Measurements from ENCODE around the gene KRT14. TPM values are rescaled to one million over a fixed set of nuclear protein-coding genes. Genes with fewer than 3 reads are reported as not detected.
"Not testable (repeated sequence)": the region's sequence is repeated elsewhere in the genome, so short reads cannot be mapped to it uniquely, and the experiment has no call there.

The KRT14 gene
- total RNA-seq, 3 donors from 2014 or later, result 0.80 to 692 (median 388) TPM

DNA sequence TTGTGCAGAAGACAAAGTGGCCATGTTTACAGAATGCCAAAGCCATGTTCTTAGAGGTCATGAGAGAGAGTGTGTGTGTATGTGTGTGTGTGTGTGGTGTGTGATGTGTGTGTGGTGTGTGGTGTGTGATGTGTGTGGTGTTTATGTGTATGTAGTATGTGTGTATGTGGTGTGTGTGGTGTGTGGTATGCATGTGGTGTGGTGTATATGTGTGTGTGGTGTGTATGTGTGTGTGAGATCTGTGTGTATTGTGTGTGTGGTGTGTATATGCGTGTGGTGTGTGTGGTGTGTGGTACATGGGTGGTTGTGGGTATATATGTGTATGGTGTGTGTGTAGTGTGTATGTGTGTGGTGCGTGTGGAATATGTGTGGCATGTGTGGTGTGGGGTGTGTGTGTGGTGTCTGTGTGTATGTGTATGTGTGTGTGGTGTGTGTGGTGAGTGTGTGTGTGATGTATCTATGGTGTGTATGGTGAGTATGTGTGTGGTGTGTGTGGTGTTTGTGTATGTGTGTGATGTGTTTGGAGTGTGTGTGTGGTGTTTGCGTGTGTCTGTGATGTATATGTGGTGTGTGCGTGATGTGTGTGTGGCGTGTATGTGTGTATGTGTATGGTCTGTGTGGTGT is 45.9 kb upstream of the KRT14 start:
- TF ChIP-seq POLR2AphosphoS5 (IDR thresholded peaks at IDR 0.05) (no peak), POLR2A (IDR thresholded peaks at IDR 0.05) (no peak)
- TF ChIP-seq, protein P1, sequence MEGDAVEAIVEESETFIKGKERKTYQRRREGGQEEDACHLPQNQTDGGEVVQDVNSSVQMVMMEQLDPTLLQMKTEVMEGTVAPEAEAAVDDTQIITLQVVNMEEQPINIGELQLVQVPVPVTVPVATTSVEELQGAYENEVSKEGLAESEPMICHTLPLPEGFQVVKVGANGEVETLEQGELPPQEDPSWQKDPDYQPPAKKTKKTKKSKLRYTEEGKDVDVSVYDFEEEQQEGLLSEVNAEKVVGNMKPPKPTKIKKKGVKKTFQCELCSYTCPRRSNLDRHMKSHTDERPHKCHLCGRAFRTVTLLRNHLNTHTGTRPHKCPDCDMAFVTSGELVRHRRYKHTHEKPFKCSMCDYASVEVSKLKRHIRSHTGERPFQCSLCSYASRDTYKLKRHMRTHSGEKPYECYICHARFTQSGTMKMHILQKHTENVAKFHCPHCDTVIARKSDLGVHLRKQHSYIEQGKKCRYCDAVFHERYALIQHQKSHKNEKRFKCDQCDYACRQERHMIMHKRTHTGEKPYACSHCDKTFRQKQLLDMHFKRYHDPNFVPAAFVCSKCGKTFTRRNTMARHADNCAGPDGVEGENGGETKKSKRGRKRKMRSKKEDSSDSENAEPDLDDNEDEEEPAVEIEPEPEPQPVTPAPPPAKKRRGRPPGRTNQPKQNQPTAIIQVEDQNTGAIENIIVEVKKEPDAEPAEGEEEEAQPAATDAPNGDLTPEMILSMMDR (IDR thresholded peaks at IDR 0.05), result no peak
- no peak for DNase-seq (ENCODE audit: low spot score in 2 of 2)
- Histone ChIP-seq H3K4me1 (peaks cover 0 to 6% of the 10 kb centered on the region in 2 donors), H3K9me3 (no peaks in the 10 kb centered on the region), H3K36me3 (no peaks in the 10 kb centered on the region), H3K27ac (peak overlapping the region in 1 of 2 donors; percentile 19), H3K4me3 (no peak overlapping the region), H3K27me3 (no peaks in the 10 kb centered on the region)
- intact Hi-C loops (cut with DNase I; ENCODE audit: low total_unique reads), result loop anchor here (10.0 kb wide), 1 partner anchor 78 kb away; no protein-coding TSS in a partner anchor

DNA sequence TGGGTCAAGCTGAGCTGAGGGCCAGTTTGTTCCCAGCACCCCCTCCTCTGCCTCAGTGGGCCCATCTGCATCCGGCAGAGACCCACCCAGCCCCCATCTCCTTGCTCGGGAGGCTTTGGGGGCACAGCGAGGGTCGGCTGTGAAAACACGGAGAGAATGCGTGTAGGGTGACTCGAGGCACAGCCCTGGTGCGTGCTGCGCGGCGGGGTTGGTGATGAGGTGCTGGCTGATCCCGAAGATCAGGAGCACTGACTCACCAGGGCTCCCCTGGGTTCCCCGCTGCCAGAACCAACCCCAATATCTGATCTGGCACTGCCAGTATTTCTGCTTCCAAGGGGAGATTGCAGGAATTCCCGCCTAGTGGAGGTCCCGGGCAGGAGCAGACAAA is 45.2 kb upstream of the KRT14 start:
- TF ChIP-seq, protein P1 (IDR thresholded peaks at IDR 0.05), result no peak
- TF ChIP-seq POLR2AphosphoS5 (IDR thresholded peaks at IDR 0.05) (no peak), POLR2A (IDR thresholded peaks at IDR 0.05) (no peak)
- intact Hi-C loops (cut with DNase I; ENCODE audit: low total_unique reads), result loop anchor here (10.0 kb wide), 1 partner anchor 77 kb away; no protein-coding TSS in a partner anchor
- Histone ChIP-seq H3K9me3 (no peaks in the 10 kb centered on the region), H3K36me3 (no peaks in the 10 kb centered on the region), H3K27me3 (no peaks in the 10 kb centered on the region), H3K27ac (peak overlapping the region in 1 of 2 donors; percentile 19), H3K4me3 (no peak overlapping the region), H3K4me1 (peaks cover 0 to 6% of the 10 kb centered on the region in 2 donors)
- DNase-seq (ENCODE audit: low spot score in 2 of 2), result no peak

DNA sequence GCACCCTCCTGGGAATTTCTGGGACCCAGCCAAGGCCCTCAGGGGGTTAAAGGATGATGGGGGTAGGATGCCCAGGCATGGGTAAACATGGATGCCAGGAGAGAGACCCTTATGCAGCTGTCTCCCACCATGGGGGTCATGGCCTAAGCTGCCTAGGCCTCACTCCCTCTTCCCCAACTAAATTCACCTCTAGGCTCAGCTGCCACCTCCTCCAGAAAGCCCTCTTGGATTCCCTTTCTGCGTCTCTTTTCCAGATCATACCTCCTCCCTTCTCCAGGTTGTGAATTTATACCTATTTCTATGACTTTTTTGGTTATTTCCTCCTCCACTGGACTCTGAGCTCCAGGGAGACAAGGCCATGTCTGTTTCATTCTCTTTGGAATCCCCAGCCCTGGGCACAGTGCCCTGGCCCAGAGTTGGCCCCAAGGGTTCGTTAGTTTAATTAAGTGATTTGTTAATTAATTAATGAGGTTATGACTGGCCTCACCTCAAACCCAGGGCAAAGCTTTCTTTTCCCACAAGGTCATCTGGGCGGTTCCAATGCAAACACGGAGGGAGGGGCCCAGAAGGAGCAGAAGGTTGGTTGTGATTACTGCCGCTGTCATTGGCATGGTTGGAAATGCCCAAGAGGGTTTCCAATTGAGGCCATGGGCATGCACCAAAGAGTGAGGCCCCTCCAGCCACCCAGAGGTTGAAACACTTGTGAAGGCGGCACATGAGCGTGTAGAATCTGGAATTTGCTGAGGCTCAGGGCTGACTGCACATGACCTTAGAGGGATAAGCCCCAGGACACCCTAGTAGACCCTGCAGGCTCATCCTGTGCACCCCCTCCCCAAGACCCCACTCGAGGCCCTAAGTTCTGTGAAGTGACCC is 44.6 kb upstream of the KRT14 start:
- Histone ChIP-seq H3K27me3 (no peaks in the 10 kb centered on the region), H3K4me1 (peaks cover 0 to 6% of the 10 kb centered on the region in 2 donors), H3K27ac (peak overlapping the region; percentile 15 to 19), H3K4me3 (no peak overlapping the region), H3K9me3 (no peaks in the 10 kb centered on the region), H3K36me3 (no peaks in the 10 kb centered on the region)
- peak in 1 of 2 donors; percentile 67 for DNase-seq (ENCODE audit: low spot score in 2 of 2)
- intact Hi-C loops (cut with DNase I; ENCODE audit: low total_unique reads), result loop anchor here (10.0 kb wide), 1 partner anchor 76 kb away; no protein-coding TSS in a partner anchor
- TF ChIP-seq POLR2A (IDR thresholded peaks at IDR 0.05) (no peak), POLR2AphosphoS5 (IDR thresholded peaks at IDR 0.05) (peak in 1 of 3 donors; percentile 18)

DNA sequence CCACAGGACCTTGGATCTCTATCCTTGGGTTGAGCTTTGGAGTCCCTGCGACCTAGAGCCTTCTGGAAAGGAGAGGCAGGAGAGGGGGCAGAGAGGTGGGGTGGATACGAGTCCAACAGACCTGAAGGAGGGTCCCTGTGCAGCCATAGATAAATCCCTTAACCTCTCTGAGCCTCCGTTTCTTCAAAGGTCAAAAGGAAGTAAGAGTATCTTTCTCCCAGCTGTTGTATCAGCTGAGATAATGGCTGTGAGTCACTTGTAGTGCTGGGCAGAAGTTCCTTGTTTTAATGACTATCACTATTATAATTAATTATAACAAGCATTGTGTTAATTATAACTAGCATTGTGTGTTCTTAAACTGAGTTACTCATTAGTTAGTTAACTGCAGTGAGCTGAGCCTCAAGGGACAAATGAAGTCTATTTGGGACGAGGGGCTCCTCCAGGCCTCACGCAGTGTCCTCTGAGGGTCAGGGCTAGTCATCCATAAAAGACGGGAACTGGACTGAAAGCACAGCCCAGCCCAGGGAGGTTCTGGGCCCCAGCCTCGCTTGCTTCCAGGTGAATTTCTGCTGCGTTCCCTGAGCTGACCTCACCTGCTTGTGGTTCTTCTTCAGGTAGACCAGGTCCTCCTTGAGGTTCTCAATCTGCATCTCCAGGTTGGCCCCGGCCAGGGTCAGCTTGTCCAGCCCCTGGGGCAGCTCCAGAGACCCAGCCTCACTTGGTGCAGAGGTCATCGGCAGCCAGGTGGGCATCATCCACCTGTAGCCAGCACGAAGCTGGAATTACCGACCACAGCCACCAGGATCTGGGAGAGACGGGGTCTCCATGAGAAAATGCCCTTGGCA is 43.4 kb upstream of the KRT14 start:
- H3K4me1 ChIP-seq, result no peaks in the 10 kb centered on the region
- H3K4me3 ChIP-seq, result no peak overlapping the region
- no peaks in the 10 kb centered on the region for H3K9me3 ChIP-seq
- H3K36me3 ChIP-seq, result no peaks in the 10 kb centered on the region
- no peak overlapping the region for H3K27ac ChIP-seq
- no peaks in the 10 kb centered on the region for H3K27me3 ChIP-seq
- intact Hi-C loops (cut with DNase I; ENCODE audit: low total_unique reads), result loop anchor here (10.0 kb wide), 1 partner anchor 75 kb away; no protein-coding TSS in a partner anchor
- DNase-seq (ENCODE audit: low spot score in 2 of 2), result no peak
- TF ChIP-seq POLR2A (IDR thresholded peaks at IDR 0.05) (no peak), POLR2AphosphoS5 (IDR thresholded peaks at IDR 0.05) (no peak)
- TF ChIP-seq, protein P1 (IDR thresholded peaks at IDR 0.05), result no peak

DNA sequence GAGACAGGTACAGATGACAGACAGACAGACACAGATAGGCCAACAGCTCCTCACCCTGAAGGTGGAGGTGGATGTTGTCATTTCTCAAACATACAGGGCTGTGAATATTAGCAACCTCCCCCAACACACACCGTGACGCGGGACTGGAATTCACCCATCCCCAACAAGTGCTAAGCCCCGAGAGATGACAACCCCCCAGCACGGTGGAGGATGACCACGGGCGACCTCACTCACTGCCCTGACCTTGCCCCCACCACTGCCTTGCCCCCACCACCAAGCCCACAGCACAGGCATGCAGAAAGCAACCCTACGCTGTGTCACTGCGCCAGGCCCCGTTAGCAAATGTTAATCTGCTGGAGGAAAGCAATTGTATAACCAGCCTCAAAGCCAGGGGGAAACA is 42.6 kb upstream of the KRT14 start:
- no peaks in the 10 kb centered on the region for H3K9me3 ChIP-seq
- H3K4me1 ChIP-seq, result no peaks in the 10 kb centered on the region
- intact Hi-C loops (cut with DNase I; ENCODE audit: low total_unique reads), result no loop called here
- no peaks in the 10 kb centered on the region for H3K36me3 ChIP-seq
- H3K27ac ChIP-seq, result no peak overlapping the region
- H3K27me3 ChIP-seq, result no peaks in the 10 kb centered on the region
- DNase-seq (ENCODE audit: low spot score in 2 of 2), result no peak
- H3K4me3 ChIP-seq, result no peak overlapping the region
- TF ChIP-seq POLR2A (IDR thresholded peaks at IDR 0.05), result no peak
- no peak for TF ChIP-seq POLR2AphosphoS5 (IDR thresholded peaks at IDR 0.05)
- TF ChIP-seq, protein P1 (IDR thresholded peaks at IDR 0.05), result no peak

DNA sequence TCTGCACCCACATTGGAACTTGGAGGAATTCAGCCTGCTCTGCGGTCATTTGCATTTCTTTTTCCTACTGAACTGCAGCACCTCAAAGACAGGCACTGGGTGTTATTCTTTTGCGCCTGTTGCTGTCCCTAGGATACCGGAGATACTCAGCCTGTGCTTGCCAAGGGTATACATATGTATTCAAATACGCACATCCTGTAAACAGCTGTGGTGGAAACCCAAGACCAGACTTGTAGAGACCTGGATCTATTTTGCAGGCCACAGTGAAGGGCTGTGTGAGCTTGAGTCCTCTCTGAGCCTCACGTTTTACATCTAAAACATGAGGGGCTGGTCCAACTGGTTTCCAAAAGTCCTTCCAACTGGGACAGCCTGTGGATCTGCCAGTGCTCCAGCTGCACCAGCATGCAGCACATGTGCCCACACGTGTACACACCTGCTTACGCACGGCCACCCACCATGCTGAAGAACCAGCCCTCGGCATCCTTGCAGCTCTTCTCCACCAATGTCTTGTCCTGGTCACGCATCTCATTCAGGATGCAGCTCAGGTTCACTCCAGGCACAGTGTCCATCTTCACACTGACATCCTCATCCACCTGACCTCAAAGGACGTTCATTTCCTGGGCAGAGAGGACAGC is 42.0 kb upstream of the KRT14 start:
- H3K4me3 ChIP-seq; H3K9me3 ChIP-seq; H3K36me3 ChIP-seq; intact Hi-C loops (cut with DNase I; ENCODE audit: low total_unique reads); H3K4me1 ChIP-seq; H3K27ac ChIP-seq; H3K27me3 ChIP-seq: not testable (repeated sequence)
- peak in 1 of 2 donors; percentile 37 for DNase-seq (ENCODE audit: low spot score in 2 of 2)

DNA sequence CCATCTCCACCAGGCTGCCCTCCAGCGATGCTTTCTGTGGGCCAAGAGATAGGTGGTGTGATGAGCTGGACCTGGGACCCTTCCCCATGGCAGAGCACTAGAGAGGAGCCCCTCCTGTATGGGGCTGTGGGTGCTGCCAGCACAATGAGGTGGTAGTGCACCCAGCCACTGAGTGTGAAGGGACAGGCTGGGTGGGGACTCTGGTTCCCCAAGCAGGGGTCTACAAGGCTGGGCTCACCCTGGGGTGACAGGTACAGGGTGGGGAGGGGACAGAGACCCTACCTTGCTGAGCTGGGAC is 41.3 kb upstream of the KRT14 start:
- H3K36me3 ChIP-seq; intact Hi-C loops (cut with DNase I; ENCODE audit: low total_unique reads); H3K4me3 ChIP-seq; H3K4me1 ChIP-seq; H3K9me3 ChIP-seq; H3K27me3 ChIP-seq; H3K27ac ChIP-seq; DNase-seq (ENCODE audit: low spot score in 2 of 2): not testable (repeated sequence)
